HG03469 (cell line): ENCODE measurements around the gene KRTAP1-1.
"Not testable (repeated sequence)": the region's sequence is repeated elsewhere in the genome, so short reads cannot be mapped to it uniquely, and the experiment has no call there.

Experiments
- ATAC-seq: cut with Tn5 transposase; IDR thresholded peaks from one replicate; pipeline ENCODE4 v1.9.1; 2021; ENCODE audit warnings: mild to moderate bottlenecking, moderate library complexity, moderate number of reproducible peaks; ENCODE audit not compliant: unreplicated experiment

Gene KRTAP1-1

GRCh38 chr17:41057547-41057946 is 16.3 kb upstream of the KRTAP1-1 start:
- no peak for ATAC-seq

- not testable (repeated sequence) for ATAC-seq
Measured at GRCh38 chr17:41055130-41055529, 13.9 kb upstream of the KRTAP1-1 start, which contains the start of gene KRTAP2-2. KRTAP2-2 (minus strand) TSS chr17:41055230; CDS start chr17:41055211, 19 bp downstream.

- ATAC-seq: not testable (repeated sequence)
Measured at GRCh38 chr17:41054556-41054955, 13.3 kb upstream of the KRTAP1-1 start.

GRCh38 chr17:41054025-41054424 is 12.8 kb upstream of the KRTAP1-1 start:
- ATAC-seq: no peak

GRCh38 chr17:41052566-41052965 is 11.3 kb upstream of the KRTAP1-1 start:
- no peak for ATAC-seq

- no peak for ATAC-seq
Measured at GRCh38 chr17:41049110-41049509, 7.9 kb upstream of the KRTAP1-1 start.

- no peak for ATAC-seq
Measured at GRCh38 chr17:41048441-41048840, 7.2 kb upstream of the KRTAP1-1 start.

GRCh38 chr17:41046735-41047465 is 5.7 kb upstream of the KRTAP1-1 start, which contains the start of gene KRTAP2-1:
KRTAP2-1 (minus strand) TSS chr17:41047316; CDS start chr17:41047267, 49 bp downstream.
- ATAC-seq: not testable (repeated sequence)

- ATAC-seq: no peak
Measured at GRCh38 chr17:41042953-41043352, 1.7 kb upstream of the KRTAP1-1 start.

- no peak for ATAC-seq
Measured at GRCh38 chr17:41037853-41038350, 3.3 kb downstream of the KRTAP1-1 start.

GRCh38 chr17:41034346-41034935 is 6.8 kb downstream of the KRTAP1-1 start, which contains the start of gene KRTAP1-3:
KRTAP1-3 (minus strand) TSS chr17:41034874; CDS start chr17:41034821, 53 bp downstream.
- not testable (repeated sequence) for ATAC-seq

- ATAC-seq: no peak
Measured at GRCh38 chr17:41029633-41030245, 11.5 kb downstream of the KRTAP1-1 start, which contains the start of gene KRTAP1-4. KRTAP1-4 (minus strand) TSS chr17:41030195; CDS start chr17:41030078, 117 bp downstream.

GRCh38 chr17:41026715-41027471 is 14.4 kb downstream of the KRTAP1-1 start, which contains the start of gene KRTAP1-5:
KRTAP1-5 (minus strand) TSS chr17:41027208; CDS start chr17:41027155, 53 bp downstream.
- no peak for ATAC-seq

- ATAC-seq: no peak
Measured at GRCh38 chr17:41024697-41025096, 16.6 kb downstream of the KRTAP1-1 start.

GRCh38 chr17:41020336-41020735 is 20.9 kb downstream of the KRTAP1-1 start:
- no peak for ATAC-seq

- ATAC-seq: no peak
Measured at GRCh38 chr17:41019415-41019814, 21.8 kb downstream of the KRTAP1-1 start.

GRCh38 chr17:41018541-41018940 is 22.7 kb downstream of the KRTAP1-1 start:
- no peak for ATAC-seq

GRCh38 chr17:41016578-41017215 is 24.6 kb downstream of the KRTAP1-1 start:
- no peak for ATAC-seq

- no peak for ATAC-seq
Measured at GRCh38 chr17:41015454-41015853, 25.8 kb downstream of the KRTAP1-1 start.

- no peak for ATAC-seq
Measured at GRCh38 chr17:41013606-41014005, 27.6 kb downstream of the KRTAP1-1 start.
